Transverse colon (tissue), 3 donors: ENCODE measurements around the gene HIPK4.

Source experiments
- EP300 ChIP-seq: sonication (generic); formaldehyde crosslinking; IDR thresholded peaks from one replicate; pipeline ENCODE4 v1.6.1; 2017; ENCODE audit warnings: antibody characterized with exemption, low read depth
- POLR2A ChIP-seq: fragments of 450-650 bp; IDR thresholded peaks from one replicate; pipeline ENCODE4 v1.6.1; 2016; ENCODE audit warnings: antibody characterized with exemption, mild to moderate bottlenecking, moderate library complexity
- TF ChIP-seq, protein P1 (sequence below), 5 experiments: fragments of 200-600 bp in 3 of 5; fragments of 450-650 bp in 2 of 5; sonication (generic) in 3 of 5; IDR thresholded peaks; 1 replicate in 2 of 5; 2 replicates in 3 of 5; pipeline ENCODE4 v1.5.1; 2016 to 2017; ENCODE audit warnings: antibody characterized with exemption in 5 of 5, inconsistent platforms in 3 of 5, mild to moderate bottlenecking in 2 of 5, moderate library complexity in 1 of 5

DNA sequence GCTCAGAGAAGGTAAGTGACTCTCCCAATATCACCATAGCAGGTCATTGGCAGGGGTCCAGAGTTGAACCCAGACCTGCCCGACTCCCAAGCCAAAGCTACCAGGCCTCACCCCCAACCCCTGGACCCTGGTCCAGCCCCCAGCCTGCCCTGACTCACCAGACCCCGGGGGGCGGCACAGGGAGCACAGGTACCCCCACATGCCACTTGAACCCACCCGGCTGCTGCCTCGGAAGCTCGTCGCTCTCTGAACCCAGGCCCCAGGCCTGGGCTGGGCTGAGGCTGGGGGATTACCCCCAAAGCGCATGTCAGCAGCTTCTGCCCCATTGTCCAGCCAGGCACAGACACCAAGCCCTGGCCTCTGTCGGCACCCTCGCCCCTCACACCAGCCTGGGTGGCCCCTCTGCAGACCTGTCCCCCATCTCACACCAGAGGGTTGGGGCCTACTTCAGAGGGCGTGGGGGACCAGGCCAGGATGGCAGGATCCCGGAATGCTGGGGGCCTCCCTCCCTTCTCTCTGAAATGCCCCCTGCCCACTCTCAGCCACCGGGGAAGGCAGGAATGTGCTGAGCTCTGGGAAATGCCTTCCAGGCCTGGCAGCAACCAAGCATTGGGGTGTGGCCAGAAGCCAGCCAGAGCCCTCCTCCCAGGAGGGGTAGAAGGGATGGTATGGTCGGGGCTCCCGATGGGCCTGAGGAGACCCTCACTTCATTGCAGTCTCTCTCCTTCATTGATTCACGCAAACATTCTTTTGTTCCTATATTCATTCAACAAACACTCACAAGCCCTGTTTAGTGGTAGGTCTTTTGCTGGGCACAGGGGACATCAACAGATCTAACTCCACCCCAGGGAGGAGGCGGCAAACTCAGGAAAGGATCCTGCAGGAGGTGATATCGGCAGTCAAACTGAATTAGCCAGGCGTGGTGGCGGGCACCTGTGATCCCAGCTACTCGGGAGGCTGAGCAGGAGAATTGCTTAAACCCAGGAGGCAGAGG, 24.9 kb upstream of the HIPK4 start:
- TF ChIP-seq, protein P1, sequence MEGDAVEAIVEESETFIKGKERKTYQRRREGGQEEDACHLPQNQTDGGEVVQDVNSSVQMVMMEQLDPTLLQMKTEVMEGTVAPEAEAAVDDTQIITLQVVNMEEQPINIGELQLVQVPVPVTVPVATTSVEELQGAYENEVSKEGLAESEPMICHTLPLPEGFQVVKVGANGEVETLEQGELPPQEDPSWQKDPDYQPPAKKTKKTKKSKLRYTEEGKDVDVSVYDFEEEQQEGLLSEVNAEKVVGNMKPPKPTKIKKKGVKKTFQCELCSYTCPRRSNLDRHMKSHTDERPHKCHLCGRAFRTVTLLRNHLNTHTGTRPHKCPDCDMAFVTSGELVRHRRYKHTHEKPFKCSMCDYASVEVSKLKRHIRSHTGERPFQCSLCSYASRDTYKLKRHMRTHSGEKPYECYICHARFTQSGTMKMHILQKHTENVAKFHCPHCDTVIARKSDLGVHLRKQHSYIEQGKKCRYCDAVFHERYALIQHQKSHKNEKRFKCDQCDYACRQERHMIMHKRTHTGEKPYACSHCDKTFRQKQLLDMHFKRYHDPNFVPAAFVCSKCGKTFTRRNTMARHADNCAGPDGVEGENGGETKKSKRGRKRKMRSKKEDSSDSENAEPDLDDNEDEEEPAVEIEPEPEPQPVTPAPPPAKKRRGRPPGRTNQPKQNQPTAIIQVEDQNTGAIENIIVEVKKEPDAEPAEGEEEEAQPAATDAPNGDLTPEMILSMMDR (IDR thresholded peaks at IDR 0.05), result no peak
- no peak for TF ChIP-seq EP300
- TF ChIP-seq POLR2A, result no peak
